ENCODE data around the gene PDZRN4. TPM values are rescaled to one million over a fixed set of nuclear protein-coding genes. Genes with fewer than 3 reads are reported as not detected.

PDZRN4 gene
- total RNA-seq, 1 donor from 2014 or later: not detected

DNA sequence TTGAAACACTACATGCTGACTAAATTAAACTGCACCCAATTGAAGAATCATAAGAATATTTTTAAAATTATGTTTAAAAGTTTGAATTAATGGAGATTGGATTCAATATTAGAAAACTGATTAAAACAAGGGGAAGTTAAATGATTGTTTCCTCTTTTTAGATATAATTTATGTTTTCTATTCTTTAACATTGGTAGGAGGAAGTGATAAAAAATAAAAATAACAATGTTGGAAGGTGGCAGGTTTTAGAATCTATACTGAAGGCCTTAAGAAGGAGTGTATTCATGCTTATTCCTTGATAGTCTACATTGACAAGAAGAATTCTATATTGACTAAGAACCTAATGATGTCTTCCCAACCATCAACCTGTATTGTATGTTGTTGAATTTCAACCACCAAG lies 168.1 kb downstream of the PDZRN4 start:
- intact Hi-C loops (cut with micrococcal nuclease): no loop called here

DNA sequence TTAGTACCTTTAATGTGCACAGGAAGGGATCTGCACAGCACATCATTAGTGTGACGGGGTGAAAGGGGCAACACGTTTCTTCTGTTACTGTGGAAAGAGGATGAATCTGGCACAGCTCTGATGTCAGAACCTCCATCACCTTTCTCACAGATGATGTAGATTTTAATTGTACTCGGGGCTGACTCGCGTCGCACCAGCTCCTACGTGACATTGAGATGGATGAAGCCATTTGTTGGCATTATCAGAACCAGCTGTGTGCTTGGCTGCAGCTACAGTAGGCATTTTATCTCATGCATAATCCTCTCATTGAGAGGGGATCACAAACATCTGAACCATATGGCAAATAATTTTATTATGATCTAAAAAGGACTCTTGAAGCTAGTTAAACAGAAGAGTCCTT lies 173.6 kb downstream of the PDZRN4 start:
- intact Hi-C loops (cut with micrococcal nuclease): no loop called here

DNA sequence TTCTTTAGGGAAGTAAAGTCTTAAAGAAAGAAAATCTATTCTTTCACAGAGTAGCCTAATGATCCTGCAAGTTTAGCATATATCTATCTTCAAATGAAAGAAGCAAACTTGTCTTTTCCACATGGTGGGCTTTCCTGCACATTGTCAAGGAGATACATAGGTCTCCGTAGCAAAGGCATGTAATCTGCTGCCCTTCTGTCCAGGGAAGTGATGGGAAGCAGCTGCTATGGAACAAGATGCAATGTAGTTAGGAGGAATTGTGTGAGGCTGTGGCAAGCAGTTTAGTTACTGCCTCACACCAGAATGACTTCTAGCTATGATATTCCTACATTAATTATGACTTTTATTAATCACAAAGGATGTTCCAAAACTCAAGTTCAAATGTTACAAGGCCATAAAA lies 174.4 kb downstream of the PDZRN4 start:
- intact Hi-C loops (cut with micrococcal nuclease): no loop called here

DNA sequence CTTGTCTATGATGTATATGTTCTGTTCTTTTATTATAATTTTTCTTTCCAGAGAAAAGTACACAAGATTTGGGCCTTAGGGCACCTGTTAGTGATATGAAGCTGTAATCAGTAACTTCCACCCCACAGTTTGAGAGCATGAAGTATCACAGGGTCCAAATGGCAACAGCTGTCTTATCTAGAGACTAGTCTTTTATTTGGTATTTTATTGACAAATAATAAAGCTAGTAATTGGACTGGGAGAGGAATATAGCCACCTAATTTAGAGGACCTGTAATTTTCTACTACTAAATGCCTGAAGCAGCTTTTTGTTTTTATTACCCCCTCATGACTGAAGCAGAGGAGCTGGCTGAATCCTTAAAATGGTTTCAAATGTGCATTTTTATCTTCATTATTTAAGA lies 174.8 kb downstream of the PDZRN4 start:
- intact Hi-C loops (cut with micrococcal nuclease): no loop called here

DNA sequence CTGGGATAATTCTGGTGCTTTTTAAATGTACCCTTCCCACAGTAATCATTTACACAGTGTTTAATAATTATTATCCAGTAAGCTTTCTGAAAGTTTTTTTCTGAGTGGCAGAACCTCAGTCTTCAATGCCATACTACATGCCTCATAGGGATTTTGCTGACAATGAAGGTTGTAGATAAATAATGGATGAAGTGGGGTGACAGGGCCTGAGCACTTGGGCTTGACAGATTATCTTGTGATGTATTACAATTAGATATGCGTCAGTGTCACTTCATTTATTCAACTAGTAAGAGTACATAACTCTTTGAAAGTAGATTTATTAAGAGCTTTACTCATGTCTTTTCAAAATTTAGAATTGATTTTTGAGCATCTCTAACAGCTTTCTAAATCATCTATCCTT lies 176.1 kb downstream of the PDZRN4 start:
- intact Hi-C loops (cut with micrococcal nuclease): no loop called here

DNA sequence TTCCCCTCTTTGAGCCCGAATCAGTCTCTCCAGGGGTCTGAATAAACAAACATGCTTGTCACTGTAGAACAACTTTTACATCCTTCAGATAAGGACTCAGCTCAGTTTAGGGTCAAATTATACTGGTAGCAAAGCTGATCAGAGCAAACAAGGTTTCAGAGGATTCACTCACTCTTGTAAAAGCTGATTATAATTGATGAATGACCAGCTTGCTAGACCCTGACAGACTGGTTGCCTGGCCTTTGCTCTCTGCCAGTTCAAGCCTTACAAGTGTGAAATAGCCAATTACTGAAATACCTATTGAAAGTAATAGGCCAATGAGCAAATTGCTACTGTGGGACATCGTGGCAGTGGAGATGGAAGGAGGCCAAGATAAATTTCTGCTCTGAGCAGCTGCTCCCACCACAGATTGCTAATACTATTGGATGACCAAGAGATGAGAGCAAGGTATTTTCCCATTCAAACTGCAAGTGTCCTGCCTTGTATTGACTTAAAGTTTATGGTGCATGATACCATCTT lies 177.6 kb downstream of the PDZRN4 start:
- intact Hi-C loops (cut with micrococcal nuclease): no loop called here

DNA sequence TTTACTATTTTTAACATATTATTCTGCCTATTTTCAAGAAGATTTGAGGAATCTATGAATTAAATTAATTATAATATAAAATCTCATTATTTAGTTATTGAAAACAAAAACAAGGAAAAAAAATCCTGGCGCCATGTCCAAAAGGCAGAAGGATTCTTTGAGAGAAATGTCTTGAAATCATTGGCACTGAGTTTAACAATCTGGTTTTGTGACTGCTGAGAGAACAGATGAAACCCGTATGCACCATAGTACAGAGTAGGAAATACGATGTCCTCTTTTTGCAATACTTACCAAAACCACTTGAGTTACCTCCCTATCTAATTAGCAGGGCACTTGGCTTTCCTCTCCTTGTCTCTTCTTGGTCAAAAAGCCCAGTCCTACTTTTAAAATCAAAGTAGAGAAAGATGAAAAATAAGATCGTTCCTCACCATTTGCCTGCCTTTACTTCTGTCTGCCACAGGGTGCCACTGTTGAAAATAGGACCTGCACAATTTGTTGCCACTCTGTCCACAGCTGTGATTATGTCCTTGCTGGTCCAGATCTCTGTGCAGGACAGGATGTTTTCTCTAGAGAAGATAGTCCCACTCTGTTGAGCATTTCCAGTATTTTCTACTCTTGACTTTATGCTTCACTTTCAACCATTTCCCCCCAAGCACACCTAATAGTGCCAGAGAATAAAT lies 179.7 kb downstream of the PDZRN4 start:
- intact Hi-C loops (cut with micrococcal nuclease): no loop called here

DNA sequence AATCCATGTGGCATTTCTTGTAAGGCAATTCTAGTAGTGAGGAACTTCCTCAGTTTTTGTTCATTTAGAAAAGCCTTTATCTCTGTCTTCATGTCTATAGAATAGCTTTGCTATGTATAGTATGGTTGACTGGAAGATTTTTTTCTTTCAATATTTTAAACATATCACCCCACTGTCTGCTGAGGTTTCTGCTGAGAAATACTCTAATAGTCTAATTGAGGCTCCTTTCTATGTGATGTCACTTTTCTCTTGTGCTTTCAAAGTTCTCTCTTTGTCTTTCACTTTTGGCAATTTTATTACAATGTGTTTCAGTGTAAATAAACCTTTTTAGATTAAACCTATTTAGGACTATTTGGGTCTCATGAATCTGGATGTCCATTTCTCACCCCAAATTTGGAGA lies 192.8 kb downstream of the PDZRN4 start:
- intact Hi-C loops (cut with micrococcal nuclease): no loop called here

DNA sequence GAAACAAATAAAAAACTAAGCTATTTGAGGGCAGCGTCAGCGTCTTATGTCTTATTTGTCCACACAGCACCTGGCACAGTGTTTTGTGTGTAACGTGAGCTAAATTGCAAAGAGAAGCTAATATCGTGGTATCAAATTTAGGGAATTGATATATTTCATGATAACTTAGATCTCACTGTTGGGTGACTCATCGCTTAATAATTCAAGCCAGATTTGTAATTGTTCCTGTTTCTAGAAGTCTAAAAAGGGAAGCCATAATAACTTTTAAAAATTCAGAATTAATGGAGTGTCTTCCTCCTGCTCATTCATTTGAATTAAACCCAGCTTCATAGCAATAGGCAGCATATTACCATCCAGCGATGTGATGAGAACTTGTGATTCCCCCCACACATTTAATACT lies 214.7 kb downstream of the PDZRN4 start:
- intact Hi-C loops (cut with micrococcal nuclease): no loop called here

DNA sequence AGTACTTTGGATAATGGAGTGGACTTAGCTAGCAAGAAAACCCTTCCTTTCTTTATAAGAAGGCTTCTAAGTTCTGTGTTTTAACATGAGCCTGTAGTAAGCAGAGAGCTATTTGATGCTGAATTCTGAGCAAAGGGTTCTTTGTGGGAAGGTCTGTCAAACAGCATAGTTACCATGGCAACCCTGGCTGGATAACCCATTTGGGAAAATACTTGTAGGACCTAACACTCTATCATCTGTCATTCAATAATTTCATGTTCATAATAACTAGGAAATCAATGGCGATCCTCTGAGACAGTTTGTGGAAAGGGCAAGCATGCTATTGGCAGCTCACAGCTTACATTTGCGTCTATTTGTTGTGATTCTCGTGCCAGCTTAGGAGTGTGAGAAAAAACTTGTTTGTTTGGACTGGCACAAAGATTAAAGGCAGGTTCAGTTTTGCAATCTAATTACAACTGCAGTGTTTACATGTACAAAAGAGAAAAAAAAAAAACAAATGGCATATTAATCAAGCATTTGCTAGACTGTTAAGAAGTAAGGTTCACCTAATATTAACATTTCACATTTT lies 219.2 kb downstream of the PDZRN4 start:
- intact Hi-C loops (cut with micrococcal nuclease): no loop called here

DNA sequence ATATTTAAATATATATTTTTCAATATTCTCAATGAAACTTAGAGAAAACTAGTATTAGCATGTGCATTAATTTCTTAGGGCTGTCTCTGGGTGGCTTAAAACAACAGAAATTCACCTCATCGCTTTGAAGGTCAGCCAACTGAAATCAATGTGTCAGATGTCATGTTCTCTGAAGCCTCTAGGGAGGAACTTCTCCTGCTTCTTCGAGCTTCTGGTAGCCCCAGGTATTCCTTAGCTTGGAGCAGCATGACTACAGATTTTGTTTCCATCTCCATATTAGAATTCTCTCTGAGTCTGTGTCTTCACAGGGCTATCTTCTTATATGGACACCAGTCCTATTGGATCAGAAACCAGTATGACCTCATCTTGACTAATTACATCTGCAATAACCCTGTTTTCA lies 221.5 kb downstream of the PDZRN4 start:
- intact Hi-C loops (cut with micrococcal nuclease): no loop called here

DNA sequence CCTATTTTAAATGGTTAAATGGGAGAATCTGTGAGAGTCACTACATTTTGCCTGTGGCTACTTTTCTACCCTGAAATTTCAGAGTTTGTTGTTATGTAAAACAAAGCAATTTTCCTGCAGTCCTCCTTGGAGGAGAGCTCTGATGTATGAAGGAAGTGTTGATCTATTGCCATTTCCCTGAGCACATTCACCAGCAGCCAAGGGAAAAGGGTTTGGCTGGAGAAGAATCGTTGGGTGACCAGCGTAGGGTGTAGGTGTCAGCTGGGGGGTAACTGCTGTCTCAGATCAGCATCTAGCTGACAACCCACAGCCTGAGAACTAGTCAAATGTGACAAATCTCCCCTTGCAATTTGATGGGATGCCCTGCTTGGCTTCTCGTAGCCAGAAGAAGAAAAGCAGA lies 230.5 kb downstream of the PDZRN4 start:
- intact Hi-C loops (cut with micrococcal nuclease): no loop called here

DNA sequence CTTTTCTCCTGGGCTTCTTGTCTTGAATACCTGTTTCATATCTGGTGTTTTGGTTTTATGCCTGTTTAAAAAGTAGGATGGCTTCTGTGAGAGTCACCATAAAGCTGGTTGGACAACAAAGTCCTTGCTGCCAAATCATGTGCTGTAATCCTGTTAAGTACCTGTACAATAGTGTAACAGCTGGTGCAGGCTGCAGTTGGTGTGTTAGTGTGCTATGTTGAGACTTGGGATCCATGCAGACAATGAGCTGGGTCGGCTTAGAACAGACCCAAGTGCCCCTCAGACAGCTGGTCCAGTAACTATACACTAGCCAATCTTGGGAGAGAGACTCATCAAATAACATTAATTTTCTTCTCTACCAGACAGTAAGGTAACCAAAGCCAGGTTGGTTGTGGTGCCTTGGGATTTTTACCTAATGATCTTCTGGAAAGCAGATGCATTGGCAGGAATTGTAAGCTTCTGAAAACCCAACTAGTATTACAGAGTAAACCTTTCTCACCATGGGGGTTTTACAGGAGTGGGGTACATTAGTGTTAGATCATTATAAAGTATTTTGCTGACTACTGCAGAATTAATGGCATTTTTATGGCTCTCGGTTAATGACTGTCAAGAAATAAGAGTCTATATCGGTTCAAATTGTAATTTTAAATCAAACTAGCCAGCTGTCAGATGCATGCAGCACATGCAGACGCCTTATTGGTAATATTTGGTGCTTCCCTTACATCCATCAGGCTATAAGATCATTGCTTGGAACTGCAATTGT lies 231.2 kb downstream of the PDZRN4 start:
- intact Hi-C loops (cut with micrococcal nuclease): no loop called here

DNA sequence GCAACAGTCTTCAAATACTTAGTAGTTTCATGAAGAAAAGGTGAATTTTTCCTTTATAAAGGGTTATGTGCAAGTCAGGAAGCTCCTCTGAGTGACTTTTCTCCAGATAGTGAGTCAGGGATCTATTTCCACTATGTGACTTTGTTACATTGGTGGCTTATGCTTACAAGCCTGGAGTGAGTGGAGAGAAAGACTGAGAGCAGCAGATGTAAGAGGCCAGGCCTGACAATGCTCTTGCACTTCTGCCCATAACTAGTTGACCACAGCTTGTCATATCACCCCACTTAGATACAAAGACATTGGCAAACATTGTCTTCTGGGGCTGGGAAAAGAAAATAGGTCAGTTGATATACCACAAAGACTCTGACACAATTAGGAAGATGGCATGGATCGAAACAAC lies 236.5 kb downstream of the PDZRN4 start:
- intact Hi-C loops (cut with micrococcal nuclease): no loop called here

DNA sequence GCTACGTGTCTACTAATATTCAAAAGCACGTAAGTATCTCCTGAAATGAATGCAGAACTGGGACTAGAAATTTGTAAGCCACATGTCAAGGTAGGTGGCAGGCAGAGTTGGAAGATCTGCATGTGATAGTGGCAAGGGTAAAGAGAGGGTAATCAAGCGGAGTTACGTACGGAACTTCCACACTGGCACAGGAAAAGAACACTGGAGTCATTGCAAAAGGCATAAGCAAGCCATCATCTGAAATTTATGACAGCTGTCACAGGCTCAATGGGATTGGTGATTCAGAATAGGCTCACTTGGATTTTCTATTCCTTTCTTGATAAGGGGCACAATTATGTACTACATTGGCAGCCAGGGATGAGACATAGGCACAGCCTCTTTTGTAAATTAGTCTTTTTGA lies 245.3 kb downstream of the PDZRN4 start:
- intact Hi-C loops (cut with micrococcal nuclease): no loop called here

DNA sequence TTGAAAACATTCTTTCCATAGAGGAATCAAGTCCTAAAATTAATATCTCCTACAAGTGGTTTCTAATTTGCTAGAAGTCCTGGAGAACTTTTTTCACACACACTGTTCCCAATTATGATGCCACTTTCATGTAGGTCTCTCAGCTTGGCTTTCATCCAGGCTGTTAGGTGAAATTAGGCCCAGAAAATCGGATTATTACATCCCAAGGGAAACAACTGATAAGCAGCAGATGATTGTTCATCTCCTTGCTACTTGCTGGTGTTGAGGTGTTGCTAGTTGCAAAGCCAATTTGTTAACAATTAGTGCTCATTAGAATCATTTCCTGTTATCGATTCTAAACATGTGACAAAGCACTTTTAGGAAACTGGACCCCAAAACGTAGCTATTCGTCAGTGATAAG lies 248.0 kb downstream of the PDZRN4 start:
- intact Hi-C loops (cut with micrococcal nuclease): no loop called here

DNA sequence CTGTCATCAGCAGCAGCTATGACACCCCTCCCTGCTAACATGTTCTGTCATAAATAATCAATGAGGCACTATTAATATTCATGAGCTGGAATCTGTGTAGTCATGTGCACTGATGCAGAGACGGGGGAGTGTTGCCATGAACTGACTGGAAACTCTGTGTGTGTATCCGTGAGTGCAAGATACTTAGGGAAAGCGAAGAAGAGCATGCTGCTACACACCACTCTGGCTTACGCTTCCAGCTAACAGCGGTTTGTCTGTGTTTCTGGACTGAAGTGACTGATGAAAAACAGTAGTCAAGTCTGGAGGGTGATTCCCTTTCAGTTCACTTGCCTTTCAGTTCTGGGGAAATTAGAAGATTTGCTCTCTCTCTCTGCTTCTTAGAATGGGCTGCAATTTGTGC lies 249.4 kb downstream of the PDZRN4 start:
- intact Hi-C loops (cut with micrococcal nuclease): no loop called here

DNA sequence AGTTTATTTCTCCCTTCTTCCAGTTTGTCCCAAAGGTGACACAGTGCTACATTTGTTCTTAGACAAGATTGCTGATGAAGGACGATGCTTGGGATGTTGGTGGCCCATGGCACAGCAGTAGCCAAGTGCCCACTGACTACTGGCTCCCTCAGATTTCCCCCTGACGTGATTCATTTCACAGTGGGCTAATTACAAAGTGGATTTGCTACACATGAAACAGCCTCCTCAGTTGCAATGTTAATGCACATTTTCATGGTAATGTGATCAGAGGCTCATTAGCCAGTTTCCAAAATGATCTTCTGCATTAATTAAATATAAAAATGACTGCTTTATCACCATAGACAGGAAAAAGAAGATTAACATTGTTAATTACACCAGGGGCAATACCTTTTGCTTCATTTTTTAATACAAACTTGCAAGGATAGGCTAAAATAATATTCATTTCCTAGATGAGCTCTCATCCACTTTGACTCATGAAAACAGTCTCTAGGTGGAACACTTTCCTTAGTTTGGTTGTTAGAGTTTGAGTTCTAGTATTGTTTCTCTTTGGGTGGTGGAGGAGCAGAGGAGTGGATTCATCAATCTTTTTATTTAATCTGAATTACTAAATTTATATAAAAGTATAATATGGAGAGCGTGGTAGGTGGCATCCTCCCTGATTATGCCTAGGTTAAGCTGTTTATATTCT lies 250.9 kb downstream of the PDZRN4 start:
- intact Hi-C loops (cut with micrococcal nuclease): no loop called here

DNA sequence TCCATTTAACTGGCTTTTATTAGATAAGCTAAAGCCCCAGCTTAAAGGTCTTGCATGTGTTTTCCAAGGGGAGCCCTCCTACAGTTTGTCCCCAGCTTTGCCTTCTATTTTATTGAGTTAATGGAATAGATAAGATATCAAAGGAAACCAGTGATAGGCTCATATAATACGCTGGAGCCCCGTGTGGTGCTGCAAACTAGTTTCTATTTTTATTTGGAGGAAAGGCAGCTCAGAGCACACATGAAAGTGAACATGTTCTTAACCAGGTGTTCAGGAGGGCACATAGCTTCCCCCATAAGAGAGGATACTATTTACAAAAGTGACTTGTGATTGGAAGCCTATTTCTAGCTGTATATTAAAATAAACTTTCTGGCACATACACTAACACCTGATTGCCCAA lies 251.7 kb downstream of the PDZRN4 start:
- intact Hi-C loops (cut with micrococcal nuclease): no loop called here

DNA sequence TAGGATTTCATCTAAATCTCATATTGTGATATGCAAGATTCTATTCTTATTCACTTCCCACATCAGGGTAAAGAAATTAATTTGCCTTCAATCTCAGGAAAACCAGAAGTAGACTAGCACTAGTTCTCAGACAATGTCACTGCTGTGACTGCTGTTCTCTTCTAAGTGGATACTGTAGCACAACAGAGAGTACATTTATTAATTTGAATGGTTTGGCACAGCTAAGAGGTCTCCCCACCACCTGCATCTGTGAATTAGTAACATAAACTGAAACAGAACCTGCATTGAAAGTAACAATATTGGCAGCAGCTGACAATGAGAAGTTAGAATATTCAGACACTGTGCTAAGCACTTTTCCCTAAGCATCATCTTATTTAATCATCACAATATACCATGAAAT lies 253.1 kb downstream of the PDZRN4 start:
- intact Hi-C loops (cut with micrococcal nuclease): no loop called here

DNA sequence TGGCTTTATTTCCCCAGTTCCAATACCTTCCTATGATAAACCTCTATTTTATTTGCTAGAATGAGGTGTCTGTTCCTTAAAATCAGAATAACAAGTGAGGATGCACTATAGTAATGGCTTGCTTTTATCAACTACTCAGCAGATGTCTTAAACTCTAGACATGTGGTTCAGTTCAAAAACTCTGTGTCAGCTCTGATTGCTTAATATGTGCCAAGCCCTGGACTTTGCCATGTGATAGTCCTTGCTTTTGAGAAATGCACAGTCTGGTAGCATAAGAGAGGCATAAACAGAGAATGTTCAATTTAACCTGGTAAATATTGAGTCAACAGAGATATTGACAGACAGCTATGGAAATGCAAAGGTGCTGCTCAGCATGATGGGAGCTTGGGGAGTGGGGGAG lies 254.8 kb downstream of the PDZRN4 start:
- intact Hi-C loops (cut with micrococcal nuclease): no loop called here

DNA sequence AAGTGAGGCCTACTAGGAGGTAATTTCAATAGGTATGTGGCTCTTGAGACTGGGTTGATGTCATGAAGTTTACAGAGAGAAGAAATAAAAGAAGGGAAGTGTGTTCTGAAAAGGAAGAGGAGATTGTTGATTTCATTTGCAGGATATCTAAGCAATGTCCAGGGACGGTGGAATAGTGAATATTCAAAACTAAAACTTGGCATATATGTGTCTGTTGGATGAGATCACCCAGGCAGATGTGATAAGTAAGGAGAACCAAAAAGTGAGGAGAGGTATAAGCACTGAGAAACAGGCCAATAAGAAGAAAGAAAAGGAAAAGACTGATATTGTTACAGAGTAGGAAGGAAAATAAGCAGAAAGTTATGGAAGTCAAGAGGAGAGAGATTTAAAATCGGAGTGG lies 255.6 kb downstream of the PDZRN4 start:
- intact Hi-C loops (cut with micrococcal nuclease): no loop called here

All from T-helper 2 cell treated with Interferon-gamma antibody and Interleukin-4, amounts not matched to agents 100 ng/mL and 5 ng/mL, for 36 hours (primary cell).